Measurements from ENCODE around the gene FXYD2. TPM values are rescaled to one million over a fixed set of nuclear protein-coding genes. Genes with fewer than 3 reads are reported as not detected.
A peak's percentile ranks its signal among the peaks of the same experiment; 100 is the strongest.

FXYD2 gene
- total RNA-seq, 4 donors from 2014 or later: 0.19 to 0.95 TPM; not detected in 2

- H3K4me3 ChIP-seq: no peak overlapping the region
- peaks cover 0 to 62% (median 0%) of the 10 kb centered on the region in 4 donors for H3K27me3 ChIP-seq
- peaks cover 0 to 11% (median 0%) of the 10 kb centered on the region in 3 donors for H3K4me1 ChIP-seq
- 70 to 73% methylated on average over 12 to 14 of the region's 14 CpGs for WGBS, 2 donors
- no peak for DNase-seq
- intact Hi-C loops (cut with DNase I): no loop called here
- H3K9me3 ChIP-seq: no peaks in the 10 kb centered on the region
- TF ChIP-seq CTCF (IDR thresholded peaks at IDR 0.05) (no peak), POLR2A (IDR thresholded peaks at IDR 0.05) (no peak)
- no peaks in the 10 kb centered on the region for H3K36me3 ChIP-seq
- no peak overlapping the region for H3K27ac ChIP-seq
Measured at GRCh38 chr11:117836077-117836960, 11.8 kb upstream of the FXYD2 start.

- no peak for DNase-seq
- H3K27ac ChIP-seq: no peak overlapping the region
Measured at GRCh38 chr11:117835576-117835975, 11.0 kb upstream of the FXYD2 start.

GRCh38 chr11:117834838-117835443 is 10.4 kb upstream of the FXYD2 start:
- WGBS, 2 donors: 94 to 96% methylated on average over 15 to 16 of the region's 17 CpGs
- intact Hi-C loops (cut with DNase I): no loop called here
- H3K27me3 ChIP-seq: peaks cover 0 to 67% (median 0%) of the 10 kb centered on the region in 4 donors
- no peak for TF ChIP-seq POLR2A (IDR thresholded peaks at IDR 0.05)
- no peak for TF ChIP-seq CTCF (IDR thresholded peaks at IDR 0.05)
- no peak overlapping the region for H3K27ac ChIP-seq
- no peak for DNase-seq
- no peaks in the 10 kb centered on the region for H3K9me3 ChIP-seq
- H3K36me3 ChIP-seq: no peaks in the 10 kb centered on the region
- H3K4me3 ChIP-seq: no peak overlapping the region
- H3K4me1 ChIP-seq: peaks cover 0 to 25% (median 3%) of the 10 kb centered on the region in 3 donors

More at GRCh38 chr11:117835576-117835975, 11.0 kb upstream of the FXYD2 start:
- no peaks in the 10 kb centered on the region for H3K36me3 ChIP-seq
- H3K9me3 ChIP-seq: no peaks in the 10 kb centered on the region
- intact Hi-C loops (cut with DNase I): no loop called here
- no peak for TF ChIP-seq CTCF (IDR thresholded peaks at IDR 0.05)
- no peak for TF ChIP-seq POLR2A (IDR thresholded peaks at IDR 0.05)
- H3K4me1 ChIP-seq: peaks cover 0 to 19% (median 0%) of the 10 kb centered on the region in 3 donors
- 90 to 92% methylated on average over 6 to 8 of the region's 8 CpGs for WGBS, 2 donors
- H3K4me3 ChIP-seq: no peak overlapping the region
- H3K27me3 ChIP-seq: peaks cover 0 to 68% (median 0%) of the 10 kb centered on the region in 4 donors

GRCh38 chr11:117834068-117834810 is 9.7 kb upstream of the FXYD2 start:
- peaks cover 0 to 65% (median 0%) of the 10 kb centered on the region in 4 donors for H3K27me3 ChIP-seq
- H3K4me3 ChIP-seq: no peak overlapping the region
- 89 to 91% methylated on average over 6 of the region's 6 CpGs for WGBS, 2 donors
- peak overlapping the region in 1 of 4 donors; percentile 5 for H3K27ac ChIP-seq
- TF ChIP-seq CTCF (IDR thresholded peaks at IDR 0.05) (no peak), POLR2A (IDR thresholded peaks at IDR 0.05) (no peak)
- intact Hi-C loops (cut with DNase I): no loop called here
- no peaks in the 10 kb centered on the region for H3K9me3 ChIP-seq
- H3K36me3 ChIP-seq: no peaks in the 10 kb centered on the region
- DNase-seq: no peak
- H3K4me1 ChIP-seq: peaks cover 0 to 32% (median 10%) of the 10 kb centered on the region in 3 donors
